CD14-positive monocyte (primary cell): ENCODE data around the gene HIVEP3. TPM values are rescaled to one million over a fixed set of nuclear protein-coding genes. Genes with fewer than 3 reads are reported as not detected.

Experiments
- DNase-seq, 3 donors: peaks; one replicate each; pipeline ENCODE4 v3.0.0-alpha.2; 2011 to 2022
- H2AFZ ChIP-seq: 2 replicates; pipeline ENCODE4 v1.6.0; 2012; ENCODE audit warnings: mild to moderate bottlenecking, low read depth, low read length, inconsistent platforms; ENCODE audit not compliant: insufficient read depth, poor library complexity, severe bottlenecking
- H3K27ac ChIP-seq, 2 donors: 1 replicate in 1 of 2; 2 replicates in 1 of 2; pipeline ENCODE4 v1.5.1; 2012 to 2013; ENCODE audit warnings: low read length in 2 of 2, control low read depth in 1 of 2, inconsistent platforms in 1 of 2, low read depth in 1 of 2, mild to moderate bottlenecking in 1 of 2
- H3K27me3 ChIP-seq, 2 donors: one replicate each; pipeline versions ENCODE4 v1.6.0 to v1.6.1; 2011 to 2013; ENCODE audit warnings: low read length in 2 of 2; ENCODE audit not compliant: control insufficient read depth in 2 of 2, insufficient read depth in 2 of 2
- H3K36me3 ChIP-seq, 2 donors: replicated peaks in 1 of 2; 1 replicate in 1 of 2; 2 replicates in 1 of 2; pipeline versions ENCODE4 v1.5.1 to v1.6.1; 2012 to 2013; ENCODE audit warnings: low read length in 2 of 2, control low read depth in 1 of 2, inconsistent platforms in 1 of 2, mild to moderate bottlenecking in 1 of 2; ENCODE audit not compliant: insufficient read depth in 2 of 2, control insufficient read depth in 1 of 2
- H3K4me1 ChIP-seq, 2 donors: 1 replicate in 1 of 2; 2 replicates in 1 of 2; pipeline versions ENCODE4 v1.5.1 to v1.6.1; 2012 to 2013; ENCODE audit warnings: low read length in 2 of 2, control low read depth in 1 of 2, inconsistent platforms in 1 of 2, mild to moderate bottlenecking in 1 of 2, moderate library complexity in 1 of 2; ENCODE audit not compliant: insufficient read depth in 2 of 2, control insufficient read depth in 1 of 2
- H3K4me2 ChIP-seq: replicated peaks from 2 replicates; pipeline ENCODE3; 2012; ENCODE audit warnings: low read length, moderate library complexity, mild to moderate bottlenecking; ENCODE audit not compliant: poor library complexity, severe bottlenecking; ENCODE audit errors: extremely low read depth
- H3K4me3 ChIP-seq, 3 experiments: fragments of 200-600 bp in 1 of 3; sonication (generic) in 1 of 3; replicated peaks in 1 of 3; 1 replicate in 2 of 3; 2 replicates in 1 of 3; pipeline ENCODE4 v1.5.1; 2011 to 2013; ENCODE audit warnings: low read length in 3 of 3, mild to moderate bottlenecking in 3 of 3, control low read depth in 2 of 3, low read depth in 2 of 3, inconsistent platforms in 1 of 3, moderate library complexity in 1 of 3
- H3K79me2 ChIP-seq: 2 replicates; pipeline ENCODE4 v1.6.0; 2012; ENCODE audit warnings: mild to moderate bottlenecking, control low read depth, inconsistent platforms, low read length, moderate library complexity; ENCODE audit not compliant: insufficient read depth
- H3K9ac ChIP-seq: 2 replicates; pipeline ENCODE4 v1.6.0; 2017; ENCODE audit warnings: low read length, mild to moderate bottlenecking; ENCODE audit not compliant: insufficient read depth, poor library complexity, severe bottlenecking
- H3K9me3 ChIP-seq, 2 donors: replicated peaks in 1 of 2; 1 replicate in 1 of 2; 2 replicates in 1 of 2; pipeline versions ENCODE4 v1.5.1 to v1.6.1; 2012 to 2013; ENCODE audit warnings: low read length in 2 of 2, control low read depth in 1 of 2; ENCODE audit not compliant: control insufficient read depth in 1 of 2, insufficient read depth in 1 of 2
- H4K20me1 ChIP-seq: 2 replicates; pipeline ENCODE4 v1.6.0; 2012; ENCODE audit warnings: mild to moderate bottlenecking, low read length, control low read depth, moderate library complexity; ENCODE audit not compliant: insufficient read depth
- H3K27ac Mint-ChIP-seq, 7 donors: one replicate each; pipeline ENCODE4 v1.8.0; 2020; ENCODE audit warnings: mild to moderate bottlenecking in 7 of 7, mixed read lengths in 7 of 7, moderate library complexity in 6 of 7, inconsistent platforms in 2 of 7
- H3K27me3 Mint-ChIP-seq, 3 donors: one replicate each; pipeline ENCODE4 v1.8.0; 2021 to 2022; ENCODE audit warnings: low read depth in 3 of 3, mild to moderate bottlenecking in 3 of 3, mixed read lengths in 3 of 3, moderate library complexity in 3 of 3, inconsistent platforms in 1 of 3
- H3K36me3 Mint-ChIP-seq, 2 donors: one replicate each; pipeline ENCODE4 v1.8.0; 2020; ENCODE audit warnings: mixed read lengths in 2 of 2, inconsistent platforms in 1 of 2, mild to moderate bottlenecking in 1 of 2
- H3K4me1 Mint-ChIP-seq: one replicate; pipeline ENCODE4 v1.8.0; 2020; ENCODE audit warnings: mild to moderate bottlenecking, mixed read lengths
- H3K4me3 Mint-ChIP-seq, 2 donors: one replicate each; pipeline ENCODE4 v1.8.0; 2020; ENCODE audit warnings: mild to moderate bottlenecking in 2 of 2, mixed read lengths in 2 of 2, moderate library complexity in 1 of 2
- H3K9me3 Mint-ChIP-seq, 7 donors: one replicate each; pipeline ENCODE4 v1.8.0; 2020 to 2022; ENCODE audit warnings: mixed read lengths in 7 of 7, mild to moderate bottlenecking in 6 of 7, moderate library complexity in 6 of 7, inconsistent platforms in 2 of 7
- CTCF ChIP-seq: fragments of 200-600 bp; IDR thresholded peaks from one replicate; pipeline ENCODE4 v1.8.0; 2022; ENCODE audit warnings: antibody characterized with exemption, mild to moderate bottlenecking
- WGBS: methylation state at CpG from one replicate; pipeline ENCODE4 v1.1.5; 2013; ENCODE audit warnings: missing lambda C conversion rate; ENCODE audit not compliant: insufficient coverage; 5-methylcytosine and 5-hydroxymethylcytosine counted together
- intact Hi-C, 2 donors: fragments of 100-400 bp; cut with micrococcal nuclease; formaldehyde crosslinking; loops; one replicate each; pipeline versions ENCODE4 v1.15.0 to v1.15.1; 2023
- polyA plus RNA-seq, 3 donors: library from polyadenylated mRNA; depleted of rRNA in 1 of 3; unstranded in 2 of 3; stranded (reverse) in 1 of 3; fragments of 300-500 nt in 2 of 3; fragments of >200 nt in 1 of 3; fragmentation: Illumina TruSeq in 2 of 3; gene quantifications; 1 replicate in 2 of 3; 2 replicates in 1 of 3; pipeline ENCODE4 v1.2.3, GENCODE V29; 2012 to 2021

The HIVEP3 gene
- polyA plus RNA-seq, 3 donors, result 1.2 to 3.7 (median 1.8) TPM

- Mint-ChIP-seq H3K27ac (peak overlapping the region in 1 of 7 donors; percentile 21), H3K9me3 (peaks cover 0 to 1% (median 0%) of the 10 kb centered on the region in 7 donors), H3K27me3 (peaks cover 0 to 2% (median 0%) of the 10 kb centered on the region in 3 donors), H3K4me1 (peaks cover 27% of the 10 kb centered on the region), H3K36me3 (peaks cover 31 to 58% of the 10 kb centered on the region in 2 donors), H3K4me3 (no peak overlapping the region)
- no peak for TF ChIP-seq CTCF
- intact Hi-C loops, result no loop called here
- Histone ChIP-seq H3K4me2 (no peak overlapping the region), H4K20me1 (peaks cover 83% of the 10 kb centered on the region), H3K79me2 (no peaks in the 10 kb centered on the region), H2AFZ (no peak overlapping the region), H3K9me3 (no peaks in the 10 kb centered on the region), H3K27ac (no peak overlapping the region), H3K9ac (no peak overlapping the region), H3K36me3 (peaks cover 10 to 28% of the 10 kb centered on the region in 2 donors), H3K4me3 (no peak overlapping the region), H3K4me1 (peaks cover 8 to 11% of the 10 kb centered on the region in 2 donors), H3K27me3 (no peaks in the 10 kb centered on the region)
- DNase-seq, result no peak
- WGBS, result 94% methylated on average over 9 of the region's 10 CpGs
Observed at GRCh38 chr1:41623736-41624135, 295.0 kb downstream of the HIVEP3 start.

GRCh38 chr1:41622859-41623732 lies 295.6 kb downstream of the HIVEP3 start:
- no peak overlapping the region for H3K27ac Mint-ChIP-seq
- H3K9me3 ChIP-seq, result no peaks in the 10 kb centered on the region
- intact Hi-C loops, result no loop called here
- peaks cover 83% of the 10 kb centered on the region for H4K20me1 ChIP-seq
- H3K27ac ChIP-seq, result no peak overlapping the region
- peaks cover 0 to 1% (median 0%) of the 10 kb centered on the region in 7 donors for H3K9me3 Mint-ChIP-seq
- H3K9ac ChIP-seq, result no peak overlapping the region
- no peak for TF ChIP-seq CTCF
- H3K79me2 ChIP-seq, result no peaks in the 10 kb centered on the region
- H2AFZ ChIP-seq, result no peak overlapping the region
- H3K36me3 Mint-ChIP-seq, result peaks cover 24 to 52% of the 10 kb centered on the region in 2 donors
- peaks cover 34% of the 10 kb centered on the region for H3K4me1 Mint-ChIP-seq
- peak overlapping the region in 1 of 2 donors; percentile 64 for H3K4me3 Mint-ChIP-seq
- peaks cover 4 to 22% of the 10 kb centered on the region in 2 donors for H3K36me3 ChIP-seq
- no peaks in the 10 kb centered on the region for H3K27me3 ChIP-seq
- no peak overlapping the region for H3K4me3 ChIP-seq
- H3K27me3 Mint-ChIP-seq, result peaks cover 0 to 2% (median 0%) of the 10 kb centered on the region in 3 donors
- DNase-seq, result no peak
- 48% methylated on average over 4 of the region's 8 CpGs for WGBS
- H3K4me2 ChIP-seq, result no peak overlapping the region
- H3K4me1 ChIP-seq, result peaks cover 14 to 16% of the 10 kb centered on the region in 2 donors
